Transverse colon (tissue), 3 donors: ENCODE data around the gene AGBL4.

Experiments
- POLR2A ChIP-seq: fragments of 450-650 bp; IDR thresholded peaks from one replicate; pipeline ENCODE4 v1.6.1; 2016; ENCODE audit warnings: antibody characterized with exemption, mild to moderate bottlenecking, moderate library complexity
- TF ChIP-seq, protein P1 (sequence below), 5 experiments: fragments of 200-600 bp in 3 of 5; fragments of 450-650 bp in 2 of 5; sonication (generic) in 3 of 5; IDR thresholded peaks; 1 replicate in 2 of 5; 2 replicates in 3 of 5; pipeline ENCODE4 v1.5.1; 2016 to 2017; ENCODE audit warnings: antibody characterized with exemption in 5 of 5, inconsistent platforms in 3 of 5, mild to moderate bottlenecking in 2 of 5, moderate library complexity in 1 of 5

DNA sequence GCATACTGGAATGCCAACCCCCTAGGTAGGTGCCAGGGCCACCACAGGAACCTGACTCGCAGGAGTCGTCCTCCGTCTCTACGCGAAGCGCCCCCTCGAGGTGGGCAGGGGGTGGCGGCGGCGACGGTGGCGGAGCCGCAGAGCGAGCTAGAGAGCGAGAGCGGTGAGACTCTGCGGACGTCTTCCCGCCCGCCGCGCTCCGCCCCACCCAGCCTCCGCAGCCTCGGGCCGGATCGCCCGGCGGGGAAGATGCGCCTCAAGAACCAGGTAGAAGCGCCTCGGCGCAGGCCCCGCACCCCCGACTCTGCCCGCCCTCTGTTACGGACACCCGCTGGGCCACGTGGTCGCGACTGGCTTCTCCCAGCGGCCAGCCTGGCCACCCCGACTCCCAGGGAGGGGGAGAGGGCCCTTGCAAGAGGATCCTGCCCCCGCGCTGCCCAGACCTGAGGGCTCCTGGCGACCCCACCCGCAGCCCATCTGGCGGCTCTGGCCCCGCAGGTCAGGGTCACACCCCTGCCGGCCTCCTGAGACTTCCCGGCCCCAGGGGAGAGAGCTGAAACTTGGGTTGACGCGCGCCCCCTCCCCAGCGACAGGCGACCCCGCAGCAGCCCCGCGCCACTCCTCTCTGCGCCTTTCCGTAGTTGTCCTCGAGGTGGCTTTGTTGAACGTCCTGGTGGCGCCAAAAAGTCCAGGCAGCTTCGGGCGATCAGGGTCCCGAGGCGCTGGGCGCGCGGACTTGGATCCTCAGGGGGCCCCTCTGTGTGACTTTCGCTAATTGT lies 24.4 kb upstream of the AGBL4 start:
- TF ChIP-seq, protein P1, sequence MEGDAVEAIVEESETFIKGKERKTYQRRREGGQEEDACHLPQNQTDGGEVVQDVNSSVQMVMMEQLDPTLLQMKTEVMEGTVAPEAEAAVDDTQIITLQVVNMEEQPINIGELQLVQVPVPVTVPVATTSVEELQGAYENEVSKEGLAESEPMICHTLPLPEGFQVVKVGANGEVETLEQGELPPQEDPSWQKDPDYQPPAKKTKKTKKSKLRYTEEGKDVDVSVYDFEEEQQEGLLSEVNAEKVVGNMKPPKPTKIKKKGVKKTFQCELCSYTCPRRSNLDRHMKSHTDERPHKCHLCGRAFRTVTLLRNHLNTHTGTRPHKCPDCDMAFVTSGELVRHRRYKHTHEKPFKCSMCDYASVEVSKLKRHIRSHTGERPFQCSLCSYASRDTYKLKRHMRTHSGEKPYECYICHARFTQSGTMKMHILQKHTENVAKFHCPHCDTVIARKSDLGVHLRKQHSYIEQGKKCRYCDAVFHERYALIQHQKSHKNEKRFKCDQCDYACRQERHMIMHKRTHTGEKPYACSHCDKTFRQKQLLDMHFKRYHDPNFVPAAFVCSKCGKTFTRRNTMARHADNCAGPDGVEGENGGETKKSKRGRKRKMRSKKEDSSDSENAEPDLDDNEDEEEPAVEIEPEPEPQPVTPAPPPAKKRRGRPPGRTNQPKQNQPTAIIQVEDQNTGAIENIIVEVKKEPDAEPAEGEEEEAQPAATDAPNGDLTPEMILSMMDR (IDR thresholded peaks at IDR 0.05): no peak
- TF ChIP-seq POLR2A: no peak
